HG02970 (cell line): ENCODE results near the gene WWC1.
A peak's percentile ranks its signal among the peaks of the same experiment; 100 is the strongest.

Experiments used
- ATAC-seq: cut with Tn5 transposase; IDR thresholded peaks from one replicate; pipeline ENCODE4 v1.9.1; 2021; ENCODE audit warnings: mild to moderate bottlenecking, moderate library complexity, moderate number of reproducible peaks; ENCODE audit not compliant: unreplicated experiment, low FRiP score

Gene WWC1

GRCh38 chr5:168471785-168472184, 180.3 kb downstream of the WWC1 start:
- ATAC-seq = no peak

GRCh38 chr5:168472329-168472728, 180.9 kb downstream of the WWC1 start:
- ATAC-seq = no peak

GRCh38 chr5:168474319-168474718, 182.9 kb downstream of the WWC1 start:
- ATAC-seq = no peak

GRCh38 chr5:168477060-168477459, 185.6 kb downstream of the WWC1 start:
- ATAC-seq = no peak

GRCh38 chr5:168479166-168479565, 187.7 kb downstream of the WWC1 start:
- no peak for ATAC-seq

- no peak for ATAC-seq
Observed at GRCh38 chr5:168480601-168481000, 189.2 kb downstream of the WWC1 start.

- peak; percentile 79 for ATAC-seq
Observed at GRCh38 chr5:168481330-168481788, 189.9 kb downstream of the WWC1 start.

GRCh38 chr5:168482361-168482760, 190.9 kb downstream of the WWC1 start:
- ATAC-seq = no peak

GRCh38 chr5:168486136-168486879, 194.9 kb downstream of the WWC1 start, which contains the start of gene RARS1:
Gene RARS1, plus strand, starts transcription at chr5:168486471. Its CDS starts 28 bp downstream, at chr5:168486499.
- ATAC-seq = peak; percentile 90

GRCh38 chr5:168489059-168489458, 197.6 kb downstream of the WWC1 start:
- ATAC-seq = no peak

GRCh38 chr5:168494057-168494555, 202.7 kb downstream of the WWC1 start:
- ATAC-seq = no peak

- no peak for ATAC-seq
Observed at GRCh38 chr5:168502563-168503237, 211.3 kb downstream of the WWC1 start.

- no peak for ATAC-seq
Observed at GRCh38 chr5:168513861-168514428, 222.5 kb downstream of the WWC1 start.
